Measurements from ENCODE around the gene SNORC.

Gene SNORC

DNA sequence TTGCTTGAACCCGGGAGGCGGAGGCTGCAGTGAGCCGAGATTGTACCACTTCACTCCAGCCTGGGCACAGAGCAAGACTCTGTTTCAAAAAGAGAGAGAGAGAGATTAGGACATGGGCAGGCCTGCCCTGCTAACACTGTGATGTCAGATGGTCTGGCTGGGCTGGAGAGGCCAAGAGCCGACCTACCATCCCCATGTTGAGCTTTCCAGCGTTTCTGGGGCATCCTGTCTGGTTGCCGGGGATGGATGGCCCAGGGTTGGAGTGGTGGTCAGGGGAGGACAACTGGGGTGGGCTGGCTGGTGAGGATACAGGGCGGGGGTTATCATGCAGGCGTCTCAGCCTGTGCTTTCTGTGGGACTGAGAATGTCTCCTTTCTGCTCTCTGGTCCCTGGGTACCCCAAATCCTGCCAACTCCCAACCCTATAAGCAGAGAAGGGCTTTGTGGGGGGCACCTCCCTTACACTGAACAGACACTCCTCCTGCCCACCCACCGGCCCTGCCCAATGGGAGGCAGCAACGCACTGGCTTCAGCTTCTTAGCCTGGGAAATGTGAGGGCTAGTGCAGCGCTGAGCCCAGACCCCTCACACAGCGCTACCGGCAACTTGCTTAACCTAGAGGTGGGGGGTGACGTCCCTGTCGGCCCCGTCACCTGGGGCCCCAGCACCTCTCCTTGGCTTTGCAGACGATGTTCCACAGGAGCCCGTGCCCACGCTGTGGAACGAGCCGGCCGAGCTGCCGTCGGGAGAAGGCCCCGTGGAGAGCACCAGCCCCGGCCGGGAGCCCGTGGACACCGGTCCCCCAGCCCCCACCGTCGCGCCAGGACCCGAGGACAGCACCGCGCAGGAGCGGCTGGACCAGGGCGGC lies 5.4 kb downstream of the SNORC start:
- TF ChIP-seq, protein P1, sequence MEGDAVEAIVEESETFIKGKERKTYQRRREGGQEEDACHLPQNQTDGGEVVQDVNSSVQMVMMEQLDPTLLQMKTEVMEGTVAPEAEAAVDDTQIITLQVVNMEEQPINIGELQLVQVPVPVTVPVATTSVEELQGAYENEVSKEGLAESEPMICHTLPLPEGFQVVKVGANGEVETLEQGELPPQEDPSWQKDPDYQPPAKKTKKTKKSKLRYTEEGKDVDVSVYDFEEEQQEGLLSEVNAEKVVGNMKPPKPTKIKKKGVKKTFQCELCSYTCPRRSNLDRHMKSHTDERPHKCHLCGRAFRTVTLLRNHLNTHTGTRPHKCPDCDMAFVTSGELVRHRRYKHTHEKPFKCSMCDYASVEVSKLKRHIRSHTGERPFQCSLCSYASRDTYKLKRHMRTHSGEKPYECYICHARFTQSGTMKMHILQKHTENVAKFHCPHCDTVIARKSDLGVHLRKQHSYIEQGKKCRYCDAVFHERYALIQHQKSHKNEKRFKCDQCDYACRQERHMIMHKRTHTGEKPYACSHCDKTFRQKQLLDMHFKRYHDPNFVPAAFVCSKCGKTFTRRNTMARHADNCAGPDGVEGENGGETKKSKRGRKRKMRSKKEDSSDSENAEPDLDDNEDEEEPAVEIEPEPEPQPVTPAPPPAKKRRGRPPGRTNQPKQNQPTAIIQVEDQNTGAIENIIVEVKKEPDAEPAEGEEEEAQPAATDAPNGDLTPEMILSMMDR (IDR thresholded peaks at IDR 0.05) = no peak

DNA sequence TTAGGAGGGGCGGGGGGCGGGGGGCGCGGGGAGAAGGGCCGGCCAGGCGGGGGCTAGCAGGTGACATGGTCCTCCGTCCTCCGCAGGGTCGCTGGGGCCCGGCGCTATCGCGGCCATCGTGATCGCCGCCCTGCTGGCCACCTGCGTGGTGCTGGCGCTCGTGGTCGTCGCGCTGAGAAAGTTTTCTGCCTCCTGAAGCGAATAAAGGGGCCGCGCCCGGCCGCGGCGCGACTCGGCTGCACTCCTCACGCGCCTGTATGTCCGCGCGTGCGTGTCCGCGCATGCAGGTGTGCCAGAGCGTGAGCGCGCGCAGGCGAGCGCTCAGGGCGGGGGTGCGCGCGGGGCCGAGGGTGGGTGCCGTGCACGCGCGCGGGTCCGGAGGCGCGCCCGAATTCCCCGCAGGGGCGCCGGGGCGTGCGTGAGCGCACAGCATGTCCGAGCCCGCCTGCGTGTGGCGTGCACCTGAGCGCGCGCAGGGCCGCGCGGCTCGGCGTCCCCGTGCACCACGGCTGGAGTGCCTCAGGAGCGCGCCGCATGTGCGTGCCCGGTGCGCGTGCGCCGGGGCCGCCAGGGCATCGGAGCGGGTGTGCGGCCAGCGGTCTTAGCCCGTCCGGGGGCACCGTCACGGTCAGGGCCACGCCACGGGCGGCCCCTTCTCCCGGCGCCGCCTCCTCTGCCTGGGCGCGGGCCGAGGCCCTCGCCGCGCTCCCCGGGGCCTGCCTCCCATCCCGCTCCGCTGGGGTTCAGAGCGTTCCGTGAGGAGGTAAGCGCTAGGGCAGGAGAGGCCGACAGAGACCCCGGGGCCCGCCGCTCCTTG lies 6.3 kb downstream of the SNORC start:
- TF ChIP-seq, protein P1 (IDR thresholded peaks at IDR 0.05) = peak; percentile 11; the same call in 1 of the 2 replicates

DNA sequence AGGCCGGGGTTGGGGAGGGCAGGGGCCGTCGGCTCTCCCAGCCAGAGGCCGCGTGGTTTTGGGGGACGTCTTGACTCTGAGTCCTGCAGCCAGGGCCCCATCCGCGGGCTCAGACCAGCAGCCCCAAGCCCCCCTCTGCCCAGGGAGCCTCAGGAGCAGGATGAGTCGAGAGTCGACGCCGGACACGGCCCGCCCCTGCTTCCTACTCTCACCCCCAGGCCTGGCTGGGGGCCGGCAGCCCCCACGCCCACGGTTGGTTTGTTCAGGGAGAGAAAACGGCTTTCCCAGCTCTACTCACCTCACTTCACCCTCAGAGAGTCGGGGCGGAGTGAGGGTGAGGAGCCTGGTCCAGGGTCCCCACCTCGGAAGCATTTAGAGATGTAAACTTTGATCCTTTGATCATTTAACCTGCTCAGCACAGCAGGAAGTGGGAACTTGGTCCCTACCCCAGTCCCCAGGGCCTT lies 6.9 kb downstream of the SNORC start:
- TF ChIP-seq, protein P1 (IDR thresholded peaks at IDR 0.05) = no peak

DNA sequence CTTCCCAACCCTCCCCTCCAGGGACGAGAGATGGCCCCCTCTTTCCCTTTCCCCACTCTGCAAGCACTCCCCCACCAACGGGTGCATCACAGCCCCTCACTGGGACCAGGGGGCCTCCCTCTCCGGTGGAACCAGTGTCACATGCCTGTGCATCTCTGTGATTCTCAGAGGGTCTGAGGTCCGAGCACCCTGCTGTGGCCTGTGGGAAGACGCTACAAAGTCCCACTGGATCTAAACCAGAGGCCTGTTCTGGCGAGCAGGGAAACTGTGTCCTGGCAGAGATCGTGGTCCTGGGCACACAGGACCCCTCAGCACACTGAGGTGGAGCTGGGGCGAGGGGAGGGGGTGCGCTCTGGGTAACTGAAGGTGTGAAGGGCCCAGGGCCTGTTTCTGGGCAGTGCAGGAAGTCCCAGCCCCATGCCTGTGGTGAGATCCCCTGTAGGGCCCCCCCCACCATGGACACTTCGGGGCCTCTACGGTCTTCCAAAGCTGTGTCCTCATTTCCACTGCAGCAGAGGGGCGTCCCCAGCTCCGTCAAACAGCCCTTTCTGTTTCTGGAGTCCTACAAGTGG lies 8.0 kb downstream of the SNORC start:
- TF ChIP-seq, protein P1 (IDR thresholded peaks at IDR 0.05) = no peak

DNA sequence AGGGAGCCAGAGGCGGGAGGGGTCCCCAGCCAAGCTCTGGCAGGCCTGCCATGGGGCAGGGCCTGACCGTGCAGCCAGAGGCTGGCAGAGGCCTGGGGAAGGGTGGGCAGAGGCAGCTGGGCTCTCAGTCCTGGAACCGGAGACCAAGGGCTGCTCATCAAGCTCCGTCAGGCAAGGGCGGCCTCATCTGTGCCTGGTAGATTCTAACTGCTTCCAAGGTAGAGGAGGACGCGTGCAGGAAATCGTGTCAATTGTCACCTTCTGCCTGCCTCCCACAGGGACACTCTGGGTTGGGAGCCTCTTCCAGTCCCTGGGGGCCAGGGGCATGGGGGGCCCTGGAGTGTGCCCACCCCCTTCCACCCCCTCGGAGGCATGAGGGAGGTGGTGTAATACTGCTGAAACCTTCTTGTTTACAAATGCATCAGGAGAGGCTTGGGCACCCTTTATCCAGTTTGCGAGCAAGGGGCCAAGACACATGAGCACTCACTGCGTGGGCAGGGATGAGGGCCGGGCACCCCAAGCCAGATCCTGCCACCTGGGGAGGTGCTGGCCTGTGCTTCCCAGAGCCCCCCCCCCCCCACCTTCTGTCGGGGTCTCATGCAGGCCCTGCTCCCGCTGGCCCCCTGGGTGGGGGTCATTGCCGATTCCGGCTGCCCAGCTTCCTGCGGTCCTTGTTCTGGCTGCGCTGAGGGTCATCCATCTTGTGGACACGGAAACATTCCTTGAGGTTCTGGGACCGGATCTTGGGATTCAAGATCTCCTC lies 9.0 kb downstream of the SNORC start:
- TF ChIP-seq, protein P1 (IDR thresholded peaks at IDR 0.05) = no peak

DNA sequence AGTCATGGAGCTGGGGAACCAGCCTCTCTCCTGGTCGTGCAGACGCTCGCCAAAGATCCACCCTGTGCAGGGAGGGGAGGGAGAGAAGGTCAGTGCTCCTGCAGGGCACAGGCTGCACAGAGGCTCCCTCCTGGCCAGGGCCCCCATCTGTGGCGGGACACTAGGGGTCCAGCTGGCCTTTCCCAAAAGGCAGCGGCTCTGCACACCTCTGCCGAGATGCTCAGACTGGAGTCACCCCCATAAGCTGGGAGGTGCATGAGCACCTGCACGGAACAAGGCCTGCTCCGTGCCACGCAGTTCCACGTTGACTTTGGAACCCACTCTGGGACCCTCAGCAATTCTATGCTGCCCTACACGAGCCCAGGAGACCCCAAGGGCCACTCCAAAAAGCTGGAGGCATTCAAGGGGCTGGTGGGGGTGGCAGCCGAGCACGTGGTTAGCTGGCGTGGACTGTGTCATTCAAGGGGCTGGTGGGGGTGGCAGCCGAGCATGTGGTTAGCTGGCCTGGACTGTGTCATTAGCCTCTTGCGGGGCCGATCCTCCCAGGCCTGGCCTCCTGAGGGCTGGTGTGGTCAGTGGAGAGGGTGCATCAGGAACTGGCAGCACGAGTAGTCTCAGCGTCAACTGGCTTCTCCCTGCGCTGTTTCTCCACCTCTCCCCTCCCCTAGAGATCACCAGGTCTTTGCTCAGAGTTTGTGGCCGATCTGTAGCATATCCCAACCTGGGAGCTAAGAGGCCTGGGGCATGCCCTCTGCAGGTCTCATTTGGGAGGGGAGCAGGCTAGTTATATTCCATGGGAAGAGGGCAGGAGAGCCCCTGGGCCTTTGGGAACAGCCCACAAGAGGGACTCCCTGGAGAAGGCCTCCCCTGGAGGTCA lies 9.8 kb downstream of the SNORC start:
- TF ChIP-seq, protein P1 (IDR thresholded peaks at IDR 0.05) = no peak

Data from LNCAP (cell line).